Activated CD4-positive, alpha-beta memory T cell treated with anti-CD3 and anti-CD28 coated beads, Interleukin-2, amount 10 ng/mL, durations not matched to agents 7 days and 5 days (primary cell): ENCODE results near the gene IL18R1. TPM values are rescaled to one million over a fixed set of nuclear protein-coding genes. Genes with fewer than 3 reads are reported as not detected.

Experiments used
- CTCF ChIA-PET: fragments of 350-600 bp; sonication (Branson Sonifier 250); formaldehyde crosslinking; loops from one replicate; lab custom pipeline; 2021; ENCODE audit warnings: antibody characterized with exemption, inconsistent platforms; lab: Charles Lee
- POLR2A ChIA-PET: fragments of 350-600 bp; sonication (Branson Sonifier 250); formaldehyde crosslinking; loops from one replicate; lab custom pipeline; 2021; ENCODE audit warnings: antibody characterized with exemption; lab: Charles Lee
- DNase-seq: peaks from one replicate; pipeline ENCODE4 v3.0.0-alpha.2; 2020
- H3K27ac Mint-ChIP-seq: one replicate; pipeline ENCODE4 v1.8.0; 2021; ENCODE audit warnings: mild to moderate bottlenecking, mixed read lengths
- H3K27me3 Mint-ChIP-seq: one replicate; pipeline ENCODE4 v1.8.0; 2021; ENCODE audit warnings: mixed read lengths
- H3K36me3 Mint-ChIP-seq: one replicate; pipeline ENCODE4 v1.8.0; 2021; ENCODE audit warnings: low read depth, mixed read lengths
- H3K4me1 Mint-ChIP-seq: one replicate; pipeline ENCODE4 v1.8.0; 2021; ENCODE audit warnings: mixed read lengths
- H3K4me3 Mint-ChIP-seq: one replicate; pipeline ENCODE4 v1.8.0; 2021; ENCODE audit warnings: mild to moderate bottlenecking, mixed read lengths
- H3K9me3 Mint-ChIP-seq: one replicate; pipeline ENCODE4 v1.8.0; 2021; ENCODE audit warnings: mixed read lengths
- total RNA-seq, 2 experiments: library from RNA; stranded (reverse); gene quantifications; one replicate each; pipeline ENCODE4 v1.2.3, GENCODE V29; 2021

IL18R1 gene
- total RNA-seq, 2 experiments from 2014 or later = 22.8 to 24.0 TPM

DNA sequence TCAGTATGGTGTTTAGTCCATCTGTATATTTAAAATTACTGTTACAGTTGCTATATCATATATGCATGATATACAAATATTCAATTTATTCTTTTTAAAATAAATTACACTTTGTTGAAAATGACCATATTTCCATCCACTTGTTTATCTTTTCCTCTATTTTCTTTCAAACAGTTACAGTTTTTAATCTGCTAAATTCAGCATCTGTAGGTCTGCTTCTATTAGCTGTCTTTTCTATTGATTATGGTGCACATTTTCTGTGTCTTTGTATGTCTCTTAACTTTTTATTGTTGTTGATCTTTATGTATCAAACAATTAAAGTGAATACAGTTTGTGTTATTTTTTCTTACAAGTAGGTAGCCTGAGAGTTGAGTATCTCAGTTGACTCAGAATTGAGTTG, 28.1 kb downstream of the IL18R1 start:
- Mint-ChIP-seq H3K36me3 (peaks cover 83% of the 10 kb centered on the region), H3K4me1 (peaks cover 3% of the 10 kb centered on the region), H3K9me3 (peaks cover 21% of the 10 kb centered on the region), H3K4me3 (no peak overlapping the region), H3K27ac (no peak overlapping the region), H3K27me3 (no peaks in the 10 kb centered on the region)
- ChIA-PET POLR2A (no interaction called here), CTCF (interaction anchor here (1.5 kb wide), 1 partner anchor 143 kb away, joined by 4 read pairs; no protein-coding TSS in a partner anchor)
- no peak for DNase-seq

GRCh38 chr2:102385522-102385921, 29.9 kb downstream of the IL18R1 start:
- POLR2A ChIA-PET = interaction anchor here (0.9 kb wide), 1 partner anchor 17 kb away, joined by 3 read pairs; no protein-coding TSS in a partner anchor
- H3K4me3 Mint-ChIP-seq = no peak overlapping the region
- peaks cover 21% of the 10 kb centered on the region for H3K9me3 Mint-ChIP-seq
- no peaks in the 10 kb centered on the region for H3K27me3 Mint-ChIP-seq
- peaks cover 3% of the 10 kb centered on the region for H3K4me1 Mint-ChIP-seq
- no peak for DNase-seq
- no peak overlapping the region for H3K27ac Mint-ChIP-seq
- CTCF ChIA-PET = no interaction called here
- H3K36me3 Mint-ChIP-seq = peaks cover 82% of the 10 kb centered on the region

GRCh38 chr2:102386004-102386403, 30.4 kb downstream of the IL18R1 start:
- ChIA-PET POLR2A (no interaction called here), CTCF (no interaction called here)
- peaks cover 79% of the 10 kb centered on the region for H3K36me3 Mint-ChIP-seq
- H3K4me1 Mint-ChIP-seq = peaks cover 3% of the 10 kb centered on the region
- H3K4me3 Mint-ChIP-seq = no peak overlapping the region
- no peak for DNase-seq
- peaks cover 21% of the 10 kb centered on the region for H3K9me3 Mint-ChIP-seq
- no peaks in the 10 kb centered on the region for H3K27me3 Mint-ChIP-seq
- no peak overlapping the region for H3K27ac Mint-ChIP-seq

DNA sequence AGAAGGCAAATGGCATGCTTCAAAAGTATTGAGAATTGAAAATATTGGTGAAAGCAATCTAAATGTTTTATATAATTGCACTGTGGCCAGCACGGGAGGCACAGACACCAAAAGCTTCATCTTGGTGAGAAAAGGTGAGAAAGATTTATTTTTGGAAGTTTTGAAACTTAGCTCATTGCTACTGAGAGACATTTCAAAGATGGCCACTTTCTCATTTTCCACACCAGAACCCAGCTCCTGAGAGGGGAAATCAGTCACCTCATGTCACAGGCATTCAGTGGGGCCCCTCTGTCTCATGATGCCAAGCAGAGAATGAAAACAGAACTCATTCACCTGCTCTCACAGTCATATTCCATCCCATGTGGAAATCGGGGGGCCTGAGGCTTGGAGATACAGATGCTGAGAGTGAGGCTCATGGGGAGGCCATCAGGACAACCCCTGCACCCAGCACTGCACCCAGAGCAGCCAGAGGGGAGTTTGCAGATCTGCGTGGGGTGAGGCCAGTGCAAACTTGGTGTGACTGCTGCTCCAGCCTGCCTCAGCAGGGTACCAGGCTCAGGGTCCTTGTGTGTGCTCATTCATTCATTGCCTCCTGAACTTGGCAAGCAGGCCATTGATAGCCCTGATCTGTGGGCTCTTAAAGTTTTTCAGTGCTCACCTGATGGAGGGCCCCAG, 31.4 kb downstream of the IL18R1 start:
- no peak overlapping the region for H3K27ac Mint-ChIP-seq

DNA sequence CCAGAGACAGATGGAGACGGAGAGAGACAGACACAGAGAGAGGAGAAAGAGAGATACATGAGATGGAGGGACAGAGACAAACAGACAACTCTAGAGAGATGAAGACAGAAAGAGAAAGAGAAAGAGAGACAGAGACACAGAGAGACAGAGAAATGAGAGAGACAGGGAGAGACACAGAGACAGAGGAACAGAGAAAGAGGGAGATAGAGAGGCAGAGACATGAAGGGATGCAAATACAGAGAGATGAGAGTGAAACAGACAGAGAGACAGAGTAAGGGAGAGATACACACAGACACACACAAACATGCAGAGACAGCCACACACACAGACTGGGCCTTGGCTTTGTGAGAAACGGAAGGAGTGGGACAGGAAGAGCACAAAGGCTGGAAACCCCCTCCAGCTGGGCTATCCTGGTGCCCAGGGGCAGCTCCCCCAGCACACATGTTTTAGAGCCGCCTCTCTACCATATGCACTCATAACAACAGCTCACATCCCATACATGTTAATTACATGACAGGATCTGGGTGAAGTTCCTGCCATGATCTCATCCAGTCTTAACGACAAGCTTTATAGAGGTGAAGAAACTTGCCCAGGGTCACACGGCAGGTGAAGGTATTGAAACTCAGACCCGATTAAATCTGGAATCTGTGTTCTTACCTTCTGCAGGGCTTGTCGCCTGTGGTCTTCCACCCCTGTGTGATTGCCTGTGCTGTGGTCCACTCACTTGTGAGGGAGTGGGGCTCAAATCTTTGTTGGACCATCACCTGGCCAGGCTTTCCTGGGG, 32.4 kb downstream of the IL18R1 start:
- Mint-ChIP-seq H3K9me3 (peaks cover 17% of the 10 kb centered on the region), H3K4me1 (peaks cover 12% of the 10 kb centered on the region), H3K4me3 (no peak overlapping the region), H3K27me3 (no peaks in the 10 kb centered on the region), H3K36me3 (peaks cover 78% of the 10 kb centered on the region), H3K27ac (no peak overlapping the region)
- CTCF ChIA-PET = no interaction called here
- DNase-seq = no peak
- POLR2A ChIA-PET = no interaction called here

More for the DNA sequence above, 31.4 kb downstream of the IL18R1 start:
- DNase-seq = no peak
- Mint-ChIP-seq H3K27me3 (no peaks in the 10 kb centered on the region), H3K36me3 (peaks cover 78% of the 10 kb centered on the region), H3K9me3 (peaks cover 21% of the 10 kb centered on the region), H3K4me3 (no peak overlapping the region), H3K4me1 (peaks cover 11% of the 10 kb centered on the region)
- CTCF ChIA-PET = no interaction called here
- POLR2A ChIA-PET = no interaction called here

DNA sequence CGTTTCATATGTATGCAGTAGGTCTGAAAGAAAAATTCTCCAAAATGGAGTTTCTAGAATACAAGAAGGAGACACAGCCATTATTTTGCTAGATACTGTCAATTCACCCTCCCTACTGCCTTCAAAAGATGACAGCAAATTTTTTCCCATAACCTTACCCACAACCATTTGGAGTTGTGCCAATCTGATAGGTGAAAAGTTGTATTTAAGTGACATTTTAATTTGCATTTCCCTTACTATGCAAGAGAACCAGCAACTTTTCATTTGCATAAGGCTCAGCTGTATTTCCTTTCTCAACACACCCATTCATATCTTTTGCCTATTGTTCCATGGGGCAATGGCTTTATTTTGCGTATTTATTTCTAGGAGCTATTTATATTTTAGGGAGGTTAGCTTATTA, 36.0 kb downstream of the IL18R1 start:
- POLR2A ChIA-PET = no interaction called here
- Mint-ChIP-seq H3K9me3 (no peaks in the 10 kb centered on the region), H3K27me3 (no peaks in the 10 kb centered on the region), H3K4me3 (no peak overlapping the region), H3K4me1 (peaks cover 12% of the 10 kb centered on the region), H3K27ac (no peak overlapping the region), H3K36me3 (peaks cover 45% of the 10 kb centered on the region)
- DNase-seq = no peak
- CTCF ChIA-PET = interaction anchor here (1.5 kb wide), 1 partner anchor 10 kb away, joined by 3 read pairs; no protein-coding TSS in a partner anchor

DNA sequence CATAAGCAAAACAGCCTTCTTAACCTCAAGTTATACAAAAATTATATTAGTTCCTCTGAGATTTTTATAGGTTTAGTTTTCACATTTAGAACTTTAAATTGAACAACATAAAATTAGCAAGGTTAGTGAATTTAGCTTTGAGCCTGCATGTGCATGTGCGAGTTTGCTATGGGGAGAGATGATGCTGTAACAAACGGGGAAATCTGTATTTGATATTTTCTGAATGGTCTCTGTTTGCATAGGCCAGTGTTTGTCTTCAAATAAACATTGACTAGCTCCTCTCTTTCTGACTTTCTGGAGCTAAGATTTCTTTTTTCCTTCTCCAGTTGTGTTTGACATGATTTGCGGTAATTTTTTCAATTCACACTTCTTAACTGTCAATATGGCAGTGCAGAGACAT, 36.5 kb downstream of the IL18R1 start:
- ChIA-PET CTCF (interaction anchor here (1.5 kb wide), 1 partner anchor 9 kb away, joined by 3 read pairs; no protein-coding TSS in a partner anchor), POLR2A (no interaction called here)
- no peak for DNase-seq
- H3K27me3 Mint-ChIP-seq = no peaks in the 10 kb centered on the region
- H3K4me3 Mint-ChIP-seq = no peak overlapping the region
- H3K27ac Mint-ChIP-seq = no peak overlapping the region
- H3K36me3 Mint-ChIP-seq = peaks cover 42% of the 10 kb centered on the region
- peaks cover 12% of the 10 kb centered on the region for H3K4me1 Mint-ChIP-seq
- H3K9me3 Mint-ChIP-seq = no peaks in the 10 kb centered on the region

- Mint-ChIP-seq H3K27ac (no peak overlapping the region), H3K9me3 (no peaks in the 10 kb centered on the region), H3K4me1 (peaks cover 10% of the 10 kb centered on the region), H3K36me3 (peaks cover 34% of the 10 kb centered on the region), H3K4me3 (no peak overlapping the region), H3K27me3 (no peaks in the 10 kb centered on the region)
- no peak for DNase-seq
- CTCF ChIA-PET = no interaction called here
- POLR2A ChIA-PET = no interaction called here
These were observed 37.3 kb downstream of the IL18R1 start for GRCh38 chr2:102392942-102393341.

GRCh38 chr2:102396012-102396411, 40.4 kb downstream of the IL18R1 start:
- H3K9me3 Mint-ChIP-seq = no peaks in the 10 kb centered on the region
- H3K4me3 Mint-ChIP-seq = no peak overlapping the region
- DNase-seq = no peak
- peaks cover 17% of the 10 kb centered on the region for H3K36me3 Mint-ChIP-seq
- H3K27ac Mint-ChIP-seq = no peak overlapping the region
- peaks cover 22% of the 10 kb centered on the region for H3K4me1 Mint-ChIP-seq
- ChIA-PET CTCF (no interaction called here), POLR2A (no interaction called here)
- H3K27me3 Mint-ChIP-seq = no peaks in the 10 kb centered on the region

GRCh38 chr2:102397209-102397608, 41.6 kb downstream of the IL18R1 start:
- POLR2A ChIA-PET = no interaction called here
- H3K27me3 Mint-ChIP-seq = no peaks in the 10 kb centered on the region

GRCh38 chr2:102399499-102400141, 44.0 kb downstream of the IL18R1 start:
- H3K36me3 Mint-ChIP-seq = peaks cover 3% of the 10 kb centered on the region
- DNase-seq = no peak
- H3K4me3 Mint-ChIP-seq = no peak overlapping the region
- no peaks in the 10 kb centered on the region for H3K27me3 Mint-ChIP-seq
- no peaks in the 10 kb centered on the region for H3K9me3 Mint-ChIP-seq
- ChIA-PET CTCF (interaction anchor here (1.3 kb wide), 1 partner anchor 159 kb away, joined by 3 read pairs; no protein-coding TSS in a partner anchor), POLR2A (no interaction called here)
- no peak overlapping the region for H3K27ac Mint-ChIP-seq
- H3K4me1 Mint-ChIP-seq = peaks cover 23% of the 10 kb centered on the region

More at GRCh38 chr2:102397209-102397608, 41.6 kb downstream of the IL18R1 start:
- CTCF ChIA-PET = interaction anchor here (2.2 kb wide), 1 partner anchor 46 kb away, joined by 9 read pairs; no protein-coding TSS in a partner anchor
- DNase-seq = no peak
- H3K9me3 Mint-ChIP-seq = no peaks in the 10 kb centered on the region
- peaks cover 7% of the 10 kb centered on the region for H3K36me3 Mint-ChIP-seq
- H3K27ac Mint-ChIP-seq = no peak overlapping the region
- peaks cover 23% of the 10 kb centered on the region for H3K4me1 Mint-ChIP-seq
- H3K4me3 Mint-ChIP-seq = no peak overlapping the region

DNA sequence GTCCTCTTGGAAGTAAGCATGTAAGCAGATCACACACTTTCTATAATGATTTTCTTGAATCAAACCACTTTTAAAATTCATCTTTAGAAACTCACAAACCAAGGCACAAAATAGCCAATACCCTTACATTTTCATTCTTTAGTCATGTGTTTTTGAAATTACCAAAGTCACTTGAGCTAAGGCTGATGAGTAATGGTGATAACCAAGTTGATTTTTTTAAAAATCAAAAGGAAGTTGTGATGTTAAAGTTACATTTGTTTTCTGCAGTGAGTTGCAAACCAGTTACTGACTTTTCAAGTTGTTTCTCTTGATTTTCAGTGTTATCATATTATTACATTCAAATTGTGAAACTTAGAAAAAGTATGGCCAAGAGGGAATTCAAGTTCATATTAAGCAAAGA, 45.9 kb downstream of the IL18R1 start:
- ChIA-PET CTCF (interaction anchor here (1.3 kb wide), 1 partner anchor 10 kb away, joined by 3 read pairs; no protein-coding TSS in a partner anchor), POLR2A (no interaction called here)
- H3K27me3 Mint-ChIP-seq = no peaks in the 10 kb centered on the region
- H3K4me1 Mint-ChIP-seq = peaks cover 23% of the 10 kb centered on the region
- no peak for DNase-seq
- H3K4me3 Mint-ChIP-seq = no peak overlapping the region
- H3K36me3 Mint-ChIP-seq = peaks cover 3% of the 10 kb centered on the region
- H3K9me3 Mint-ChIP-seq = peaks cover 3% of the 10 kb centered on the region
- H3K27ac Mint-ChIP-seq = no peak overlapping the region

GRCh38 chr2:102401865-102402264, 46.3 kb downstream of the IL18R1 start:
- Mint-ChIP-seq H3K4me3 (no peak overlapping the region), H3K27ac (no peak overlapping the region), H3K4me1 (peaks cover 23% of the 10 kb centered on the region), H3K27me3 (no peaks in the 10 kb centered on the region), H3K36me3 (peaks cover 3% of the 10 kb centered on the region), H3K9me3 (peaks cover 3% of the 10 kb centered on the region)
- POLR2A ChIA-PET = no interaction called here
- CTCF ChIA-PET = interaction anchor here (1.3 kb wide), 1 partner anchor 10 kb away, joined by 3 read pairs; no protein-coding TSS in a partner anchor
- no peak for DNase-seq
